Nucleus accumbens (tissue), 56 donors: ENCODE data around the gene WDR27.
"Not testable (repeated sequence)": the region's sequence is repeated elsewhere in the genome, so short reads cannot be mapped to it uniquely, and the experiment has no call there.

ENCODE experiments used
- DNase-seq, 56 donors: peaks; one replicate each; lab custom pipeline; 2025; lab: John Stamatoyannopoulos, UW

Gene WDR27

GRCh38 chr6:169619650-169620049 is 82.2 kb downstream of the WDR27 start:
- DNase-seq = no peak

GRCh38 chr6:169618526-169619490 is 83.0 kb downstream of the WDR27 start:
- no peak for DNase-seq

- DNase-seq = no peak
These were observed 84.3 kb downstream of the WDR27 start for GRCh38 chr6:169617562-169617961.

GRCh38 chr6:169608609-169609008 is 93.2 kb downstream of the WDR27 start:
- not testable (repeated sequence) for DNase-seq

GRCh38 chr6:169604076-169604475 is 97.8 kb downstream of the WDR27 start:
- no peak for DNase-seq

GRCh38 chr6:169601129-169601528 is 100.7 kb downstream of the WDR27 start:
- not testable (repeated sequence) for DNase-seq

- DNase-seq = no peak
These were observed 109.3 kb downstream of the WDR27 start for GRCh38 chr6:169592558-169592957.

- DNase-seq = no peak
These were observed 110.2 kb downstream of the WDR27 start for GRCh38 chr6:169591616-169592015.

- DNase-seq = no peak
These were observed 111.4 kb downstream of the WDR27 start for GRCh38 chr6:169590376-169590939.

GRCh38 chr6:169589699-169590257 is 112.1 kb downstream of the WDR27 start:
- no peak for DNase-seq

- DNase-seq = no peak
These were observed 112.5 kb downstream of the WDR27 start for GRCh38 chr6:169589293-169589692.

- DNase-seq = no peak
These were observed 113.9 kb downstream of the WDR27 start for GRCh38 chr6:169587975-169588374.

GRCh38 chr6:169583886-169584541 is 117.8 kb downstream of the WDR27 start:
- DNase-seq = no peak

GRCh38 chr6:169579407-169580111 is 122.3 kb downstream of the WDR27 start:
- no peak for DNase-seq

GRCh38 chr6:169577974-169578373 is 123.9 kb downstream of the WDR27 start:
- DNase-seq = no peak

- no peak for DNase-seq
These were observed 124.6 kb downstream of the WDR27 start for GRCh38 chr6:169577236-169577635.

- no peak for DNase-seq
These were observed 126.0 kb downstream of the WDR27 start for GRCh38 chr6:169575821-169576220.

- no peak for DNase-seq
These were observed 126.5 kb downstream of the WDR27 start for GRCh38 chr6:169575365-169575764.

GRCh38 chr6:169574420-169574819 is 127.4 kb downstream of the WDR27 start:
- DNase-seq = no peak

- no peak for DNase-seq
These were observed 127.9 kb downstream of the WDR27 start for GRCh38 chr6:169573883-169574282.
